ENCODE data around the gene DBP.
A peak's percentile ranks its signal among the peaks of the same experiment; 100 is the strongest.
"Not testable (repeated sequence)": the region's sequence is repeated elsewhere in the genome, so short reads cannot be mapped to it uniquely, and the experiment has no call there.

The DBP gene

GRCh38 chr19:48665786-48666185 is 28.6 kb upstream of the DBP start:
- no peak for DNase-seq (ENCODE audit: low read depth)

GRCh38 chr19:48664476-48664875 is 27.3 kb upstream of the DBP start:
- no peak for DNase-seq (ENCODE audit: low read depth)

GRCh38 chr19:48663667-48664066 is 26.5 kb upstream of the DBP start:
- no peak for DNase-seq (ENCODE audit: low read depth)

- DNase-seq (ENCODE audit: low read depth), result no peak
These were observed 24.5 kb upstream of the DBP start for GRCh38 chr19:48661711-48662090.

- peak; percentile 91 for DNase-seq (ENCODE audit: low read depth)
These were observed 23.9 kb upstream of the DBP start for GRCh38 chr19:48660852-48661710.

- peak; percentile 26 for DNase-seq (ENCODE audit: low read depth)
These were observed 22.6 kb upstream of the DBP start for GRCh38 chr19:48659768-48660167.

GRCh38 chr19:48658483-48658882 is 21.3 kb upstream of the DBP start:
- DNase-seq (ENCODE audit: low read depth), result no peak

GRCh38 chr19:48657828-48658227 is 20.6 kb upstream of the DBP start:
- not testable (repeated sequence) for DNase-seq (ENCODE audit: low read depth)

- DNase-seq (ENCODE audit: low read depth), result peak; percentile 94
These were observed 19.8 kb upstream of the DBP start for GRCh38 chr19:48656840-48657474.

GRCh38 chr19:48654299-48655059 is 17.3 kb upstream of the DBP start:
- DNase-seq (ENCODE audit: low read depth), result no peak

- no peak for DNase-seq (ENCODE audit: low read depth)
These were observed 14.5 kb upstream of the DBP start for GRCh38 chr19:48651683-48652048.

- DNase-seq (ENCODE audit: low read depth), result no peak
These were observed 13.9 kb upstream of the DBP start for GRCh38 chr19:48650974-48651682.

- DNase-seq (ENCODE audit: low read depth), result no peak
These were observed 11.0 kb upstream of the DBP start for GRCh38 chr19:48648134-48648533.

GRCh38 chr19:48646722-48647216 is 9.6 kb upstream of the DBP start:
- DNase-seq (ENCODE audit: low read depth), result no peak

- peak; percentile 87 for DNase-seq (ENCODE audit: low read depth)
These were observed 9.0 kb upstream of the DBP start, which contains the start of gene CA11 for GRCh38 chr19:48646001-48646721. Gene CA11, minus strand, starts transcription at chr19:48646187. Its CDS starts 555 bp downstream, at chr19:48645632.

- no peak for DNase-seq (ENCODE audit: low read depth)
These were observed 8.4 kb upstream of the DBP start for GRCh38 chr19:48645620-48646000.

GRCh38 chr19:48644839-48645619 is 7.8 kb upstream of the DBP start:
- DNase-seq (ENCODE audit: low read depth), result peak; percentile 75

GRCh38 chr19:48644355-48644754 is 7.2 kb upstream of the DBP start:
- no peak for DNase-seq (ENCODE audit: low read depth)

GRCh38 chr19:48642862-48643261 is 5.7 kb upstream of the DBP start:
- no peak for DNase-seq (ENCODE audit: low read depth)

GRCh38 chr19:48641850-48642249 is 4.7 kb upstream of the DBP start:
- DNase-seq (ENCODE audit: low read depth), result no peak

Measured in ELR (cell line).